ENCODE results near the gene GPR55.

The GPR55 gene

DNA sequence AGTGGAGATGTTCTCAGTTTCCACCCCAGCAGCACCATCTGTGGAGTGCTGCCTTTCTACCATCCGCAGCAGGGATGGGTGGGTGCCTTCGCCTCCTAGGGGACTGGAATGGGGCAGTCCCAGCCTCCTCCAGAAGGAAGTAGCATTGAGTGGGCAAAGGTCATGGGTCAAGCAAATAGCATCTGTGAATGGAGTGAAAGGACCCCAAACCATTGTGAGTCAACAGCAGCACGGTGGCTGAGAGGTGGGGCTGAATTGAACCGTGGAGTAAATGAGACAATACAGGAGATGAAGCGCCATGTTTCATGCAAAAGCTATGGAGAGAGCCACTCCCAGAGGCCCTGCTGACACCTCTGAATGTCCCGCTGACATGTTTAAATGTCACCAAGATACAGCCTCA is 9.7 kb downstream of the GPR55 start:
- DNase-seq (ENCODE audit: extremely low read depth, low read depth): no peak
- TF ChIP-seq CTCF (IDR thresholded peaks at IDR 0.05; ENCODE audit: low read depth, low read length, missing control alignments): no peak

GRCh38 chr2:230914886-230915285 is 10.2 kb downstream of the GPR55 start:
- no peak for TF ChIP-seq CTCF (IDR thresholded peaks at IDR 0.05; ENCODE audit: low read depth, low read length, missing control alignments)
- no peak for DNase-seq (ENCODE audit: extremely low read depth, low read depth)
- no peak overlapping the region for H3K4me3 ChIP-seq (replicated peaks; ENCODE audit: low read depth, low read length)

More for the DNA sequence above, 9.7 kb downstream of the GPR55 start:
- no peak overlapping the region for H3K4me3 ChIP-seq (replicated peaks; ENCODE audit: low read depth, low read length)

DNA sequence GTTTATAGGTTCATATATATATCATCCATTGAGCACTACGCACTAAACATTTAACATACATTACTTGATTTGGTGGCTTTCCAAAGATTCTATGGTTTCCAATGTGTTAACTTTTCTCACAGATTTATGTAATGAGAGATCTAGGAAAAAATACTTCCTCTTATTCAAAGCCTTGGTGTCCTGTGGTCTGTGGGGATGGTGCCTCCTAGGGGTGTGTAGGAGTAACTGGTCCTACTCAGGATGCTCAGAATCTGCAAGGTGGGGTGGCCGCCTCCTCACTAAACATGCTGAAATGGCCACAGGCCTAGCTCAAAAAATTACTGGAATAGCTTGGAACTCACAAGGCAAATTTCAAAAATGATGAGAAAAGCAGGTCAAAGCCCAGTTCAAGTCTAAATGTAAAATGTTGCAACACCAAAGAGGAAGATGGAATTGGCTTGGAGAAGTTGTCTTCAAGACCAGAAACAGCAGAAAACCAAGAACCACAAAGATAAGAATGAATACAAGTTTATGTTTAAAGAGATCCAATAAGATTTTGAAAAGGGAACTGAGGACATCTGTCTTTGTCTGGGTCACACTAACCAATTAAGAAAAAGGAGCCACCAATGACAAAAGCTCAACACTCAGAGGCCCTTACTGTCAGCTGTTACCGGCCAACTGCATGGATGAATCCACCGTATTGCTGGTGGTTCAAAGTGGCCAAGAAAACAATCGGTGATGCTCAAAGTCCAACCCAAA is 11.5 kb downstream of the GPR55 start:
- no peak overlapping the region for H3K4me3 ChIP-seq (replicated peaks; ENCODE audit: low read depth, low read length)
- no peak for DNase-seq (ENCODE audit: extremely low read depth, low read depth)
- TF ChIP-seq CTCF (IDR thresholded peaks at IDR 0.05; ENCODE audit: low read depth, low read length, missing control alignments): peak; percentile 42

DNA sequence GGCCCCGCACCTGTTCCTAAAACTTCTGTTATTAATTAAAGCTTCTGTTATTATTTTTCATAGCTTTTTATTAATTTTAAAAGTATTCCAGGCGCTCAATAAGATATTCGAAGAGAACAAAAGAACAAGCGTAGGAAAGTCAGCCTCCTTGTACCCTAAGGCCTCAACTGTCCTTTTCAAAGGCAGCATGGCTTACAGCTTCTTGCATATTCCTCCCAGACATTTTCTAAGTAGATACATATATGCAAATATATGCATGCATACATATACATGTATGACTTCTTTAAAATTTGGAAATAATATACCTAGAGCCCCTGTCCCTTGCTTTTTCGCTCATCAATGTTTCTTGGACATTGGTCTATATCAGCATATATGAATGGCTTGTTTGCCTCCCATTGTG is 12.3 kb downstream of the GPR55 start:
- no peak for TF ChIP-seq CTCF (IDR thresholded peaks at IDR 0.05; ENCODE audit: low read depth, low read length, missing control alignments)
- H3K4me3 ChIP-seq (replicated peaks; ENCODE audit: low read depth, low read length): no peak overlapping the region
- no peak for DNase-seq (ENCODE audit: extremely low read depth, low read depth)

- DNase-seq (ENCODE audit: extremely low read depth, low read depth): no peak
- no peak overlapping the region for H3K4me3 ChIP-seq (replicated peaks; ENCODE audit: low read depth, low read length)
- TF ChIP-seq CTCF (IDR thresholded peaks at IDR 0.05; ENCODE audit: low read depth, low read length, missing control alignments): no peak
These were observed 13.0 kb downstream of the GPR55 start for GRCh38 chr2:230912046-230912445.

- no peak for DNase-seq (ENCODE audit: extremely low read depth, low read depth)
- TF ChIP-seq CTCF (IDR thresholded peaks at IDR 0.05; ENCODE audit: low read depth, low read length, missing control alignments): no peak
- no peak overlapping the region for H3K4me3 ChIP-seq (replicated peaks; ENCODE audit: low read depth, low read length)
These were observed 14.4 kb downstream of the GPR55 start for GRCh38 chr2:230910546-230911177.

Measured in HFF-Myc (cell line).